Right ventricle myocardium inferior (tissue), 1 donor: Measurements from ENCODE around the gene P4HB. TPM values are rescaled to one million over a fixed set of nuclear protein-coding genes. Genes with fewer than 3 reads are reported as not detected.

Source experiments
- ATAC-seq: fragments of 200-7000 bp; cut with Tn5 transposase; one replicate; pipeline ENCODE4 v1.9.1; 2020; ENCODE audit warnings: mild to moderate bottlenecking, moderate library complexity
- DNase-seq: peaks from one replicate; pipeline ENCODE4 v3.0.0; 2021; ENCODE audit errors: missing footprints
- intact Hi-C: fragments of 100-400 bp; cut with DNase I; formaldehyde crosslinking; loops from one replicate; pipeline ENCODE4 v1.11.0; 2022
- total RNA-seq: library from RNA; stranded (reverse); fragmentation: NEBNext Ultra II Directional; extraction: Animal tissue kit (Norgen Biotek cat#: 25700); gene quantifications from one replicate; pipeline ENCODE4 v1.2.1, GENCODE V29; 2021
- donor health status: DM: no; HTN: yes; CAD: no; lungs with severe emphysema.

Gene P4HB
- total RNA-seq, 1 donor from 2014 or later = 355 TPM

DNA sequence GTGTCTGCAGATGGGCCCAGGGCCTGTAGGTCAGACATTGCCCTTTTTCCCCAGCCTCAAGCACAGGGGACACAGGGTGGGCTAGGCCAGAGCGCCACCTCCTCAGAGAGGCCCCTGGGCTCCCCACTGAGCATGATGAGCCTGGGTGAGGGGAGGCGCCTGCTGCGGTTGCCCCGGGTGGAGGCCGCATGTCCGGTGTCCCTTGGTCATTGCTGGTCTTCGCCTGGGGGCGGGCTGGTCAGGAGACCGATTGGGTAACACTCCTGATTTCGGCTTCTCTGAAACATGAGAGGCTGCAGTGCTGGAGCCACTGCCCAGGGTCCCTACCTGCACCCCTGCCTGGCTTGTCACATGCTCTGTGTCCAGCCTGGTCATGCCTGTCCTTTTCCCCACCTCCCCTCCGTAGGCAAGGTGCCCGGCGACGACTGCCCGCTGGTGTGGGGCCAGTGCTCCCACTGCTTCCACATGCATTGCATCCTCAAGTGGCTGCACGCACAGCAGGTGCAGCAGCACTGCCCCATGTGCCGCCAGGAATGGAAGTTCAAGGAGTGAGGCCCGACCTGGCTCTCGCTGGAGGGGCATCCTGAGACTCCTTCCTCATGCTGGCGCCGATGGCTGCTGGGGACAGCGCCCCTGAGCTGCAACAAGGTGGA lies 39.3 kb upstream of the P4HB start:
- no peak for DNase-seq
- ATAC-seq = no peak
- intact Hi-C loops = no loop called here

GRCh38 chr17:81898885-81899284 lies 38.5 kb upstream of the P4HB start:
- ATAC-seq = no peak
- DNase-seq = no peak
- intact Hi-C loops = no loop called here

DNA sequence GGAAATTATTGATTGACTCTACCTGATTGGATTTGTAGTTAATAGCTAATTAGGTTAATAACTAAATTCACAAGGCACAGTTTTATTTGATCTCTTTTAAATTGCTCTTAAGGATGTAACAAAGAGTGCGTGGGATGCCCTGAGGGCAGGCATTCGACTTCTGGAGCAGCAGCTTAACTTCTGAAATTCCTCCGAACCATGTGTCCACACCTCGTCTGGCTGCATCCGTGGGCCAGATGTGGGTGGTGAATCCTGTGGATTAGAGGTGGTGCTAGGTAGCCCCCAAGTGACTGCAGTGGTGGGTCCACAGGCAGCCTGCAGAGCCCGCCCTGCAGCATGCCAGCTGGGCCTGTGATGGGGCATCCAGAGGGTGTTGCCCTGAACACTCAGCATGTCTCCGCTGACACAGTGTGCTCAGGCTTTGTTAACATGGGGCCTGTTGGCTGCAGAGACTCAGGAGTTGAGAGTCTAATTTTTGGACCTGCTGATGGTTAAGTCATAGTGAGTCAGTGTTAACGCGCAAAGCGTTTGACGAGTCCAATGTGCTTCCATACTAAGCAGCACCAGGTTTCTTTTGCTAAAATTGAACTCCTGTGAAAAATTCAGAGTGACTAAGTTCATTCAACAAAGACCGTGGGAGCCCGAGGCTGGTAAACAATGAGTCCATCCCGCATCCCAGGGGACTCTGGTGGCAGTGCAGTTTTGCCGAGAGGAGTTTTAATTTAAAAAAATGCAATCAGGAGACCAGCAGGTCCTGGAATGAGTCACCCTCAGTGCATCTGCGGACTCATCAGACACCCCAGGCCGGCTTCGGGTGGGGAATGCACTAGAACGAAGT lies 37.9 kb upstream of the P4HB start:
- intact Hi-C loops = no loop called here
- DNase-seq (no peak), ATAC-seq (no peak)

DNA sequence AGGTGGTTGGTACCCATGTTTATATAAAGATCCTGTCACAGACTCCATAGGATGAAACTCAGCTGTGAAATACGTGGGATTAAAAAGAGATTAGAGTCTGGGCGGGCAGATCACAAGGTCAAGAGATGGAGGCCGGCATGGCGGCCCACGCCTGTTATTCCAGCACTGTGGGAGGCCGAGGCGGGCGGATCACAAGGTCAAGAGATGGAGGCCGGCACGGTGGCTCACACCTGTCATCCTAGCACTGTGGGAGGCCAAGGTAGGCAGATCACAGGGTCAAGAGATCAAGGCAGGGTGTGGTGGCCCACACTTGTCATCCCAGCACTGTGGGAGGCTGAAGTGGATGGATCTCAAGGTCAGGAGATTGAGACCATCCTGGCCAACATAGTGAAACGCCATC lies 35.1 kb upstream of the P4HB start:
- intact Hi-C loops = no loop called here
- DNase-seq (no peak), ATAC-seq (no peak)

- DNase-seq = no peak
- no peak for ATAC-seq
- intact Hi-C loops = no loop called here
These were observed 30.9 kb upstream of the P4HB start for GRCh38 chr17:81891303-81891552.

GRCh38 chr17:81890447-81891302 lies 30.3 kb upstream of the P4HB start:
- DNase-seq (no peak), ATAC-seq (no peak)
- intact Hi-C loops = no loop called here

DNA sequence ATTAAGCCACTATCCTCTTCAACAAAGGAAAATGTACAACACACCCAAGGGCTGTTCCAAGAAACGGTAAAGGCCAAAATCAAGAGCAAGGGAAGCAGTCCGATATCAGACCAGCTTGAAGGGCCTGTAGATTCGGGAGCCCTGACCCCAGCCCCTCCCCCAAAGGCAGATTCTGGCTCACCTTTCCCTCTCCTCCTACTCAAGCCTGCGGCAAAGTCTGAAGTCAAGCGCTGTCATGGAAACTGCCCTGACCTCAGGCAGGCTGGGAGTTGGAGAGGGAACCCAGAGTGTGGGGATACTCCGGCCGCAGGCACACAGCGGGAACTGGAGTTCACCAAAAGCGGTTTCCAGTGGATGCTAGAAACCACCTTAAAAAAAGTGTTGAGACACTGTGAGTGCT lies 29.3 kb upstream of the P4HB start:
- intact Hi-C loops = no loop called here
- DNase-seq (no peak), ATAC-seq (no peak)

- DNase-seq = no peak
- ATAC-seq = no peak
- intact Hi-C loops = no loop called here
These were observed 28.8 kb upstream of the P4HB start for GRCh38 chr17:81888988-81889595.

- DNase-seq (no peak), ATAC-seq (no peak)
- intact Hi-C loops = no loop called here
These were observed 28.0 kb upstream of the P4HB start for GRCh38 chr17:81888105-81888987.

DNA sequence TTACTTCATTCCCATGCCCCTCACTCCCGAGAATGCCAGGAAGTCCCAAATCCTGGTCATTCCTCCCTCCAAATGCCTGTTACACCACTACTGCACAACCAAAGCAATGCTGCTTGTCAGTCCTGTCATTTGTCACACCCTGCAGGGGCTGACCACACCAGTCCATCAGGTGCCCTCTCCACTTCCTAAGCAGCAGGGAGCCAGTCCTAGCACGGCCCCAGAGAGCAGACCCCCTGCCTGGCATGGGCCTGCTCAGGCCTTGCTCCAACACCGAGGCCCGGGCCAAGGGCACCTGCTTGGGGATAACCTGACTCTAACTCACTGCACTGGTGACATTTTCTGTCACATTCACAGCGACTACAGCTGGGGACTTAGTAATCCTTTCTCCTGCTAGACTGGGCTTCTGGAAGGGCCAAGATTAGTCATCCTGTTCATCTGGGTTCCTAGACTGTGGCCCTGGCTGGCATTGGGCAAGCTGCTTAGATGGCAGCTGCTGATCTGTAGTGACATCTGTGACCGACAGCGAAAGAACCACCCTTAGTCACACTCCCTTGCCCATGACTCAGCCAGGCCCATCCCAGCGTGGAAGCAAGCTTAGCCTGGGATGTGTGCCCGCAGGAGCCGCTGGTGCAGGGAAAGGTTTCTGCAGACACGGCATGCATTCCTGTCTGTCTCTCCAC lies 25.7 kb upstream of the P4HB start:
- intact Hi-C loops = no loop called here
- DNase-seq (no peak), ATAC-seq (no peak)

DNA sequence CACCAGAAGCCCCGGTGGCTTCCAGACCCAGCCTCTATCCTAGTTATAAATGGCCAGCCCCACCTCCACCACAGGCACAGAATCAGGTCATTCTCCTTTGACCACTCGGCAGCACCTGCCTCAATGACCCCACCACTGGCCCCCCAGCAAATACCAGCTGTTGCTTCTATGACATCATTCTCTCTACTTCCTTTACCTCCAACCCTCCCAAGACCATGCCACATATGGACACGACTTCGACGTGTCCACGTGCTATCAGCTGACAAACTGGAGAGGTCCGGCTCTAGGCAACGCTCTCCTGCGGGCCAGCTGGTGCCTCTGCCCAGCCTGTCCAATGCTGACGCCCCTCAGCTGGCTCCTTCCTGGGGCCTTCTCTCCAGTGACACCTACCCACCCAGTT lies 25.1 kb upstream of the P4HB start:
- ATAC-seq (no peak), DNase-seq (no peak)
- intact Hi-C loops = no loop called here

- intact Hi-C loops = no loop called here
- DNase-seq (no peak), ATAC-seq (no peak)
These were observed 24.6 kb upstream of the P4HB start for GRCh38 chr17:81884968-81885367.

DNA sequence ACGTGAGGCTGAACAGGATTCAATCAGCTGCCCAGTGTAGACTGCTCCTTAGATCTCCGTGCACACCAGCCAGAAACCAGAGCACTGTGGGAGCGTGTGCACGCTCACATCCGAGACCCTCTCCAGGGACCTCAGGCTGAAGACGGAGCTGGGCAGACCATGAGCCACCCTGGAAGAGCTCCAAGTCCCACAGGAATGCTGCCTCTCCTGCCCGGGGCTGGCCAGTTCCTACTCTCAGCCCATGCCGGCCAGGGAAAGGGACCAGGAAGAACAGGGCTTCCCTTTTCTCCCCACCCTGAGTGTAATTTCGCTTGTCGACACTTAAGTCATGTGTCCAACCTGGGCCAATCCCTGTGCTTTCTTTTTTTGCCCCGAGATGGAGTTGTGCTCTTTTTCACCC lies 24.2 kb upstream of the P4HB start:
- intact Hi-C loops = no loop called here
- ATAC-seq (no peak), DNase-seq (no peak)

DNA sequence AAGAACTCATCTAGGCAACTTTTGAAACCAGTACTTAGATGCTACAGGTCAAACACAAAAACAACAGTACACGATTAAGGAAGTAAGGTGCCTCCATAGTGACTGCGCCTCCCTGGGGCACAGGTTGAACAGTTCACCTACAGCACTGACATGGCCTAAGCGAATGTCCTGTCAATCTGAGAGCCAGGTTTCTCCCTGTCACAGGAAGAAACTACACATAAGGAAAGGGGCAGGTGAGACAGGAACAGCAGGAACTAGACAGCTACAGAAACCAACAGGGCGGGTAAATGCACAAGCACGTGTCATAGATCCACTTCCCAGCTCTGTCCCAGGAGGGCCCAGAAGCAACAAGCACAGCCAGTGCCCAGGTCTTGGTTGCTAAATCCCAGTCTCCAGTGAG lies 18.8 kb upstream of the P4HB start:
- DNase-seq (no peak), ATAC-seq (no peak)
- intact Hi-C loops = no loop called here

DNA sequence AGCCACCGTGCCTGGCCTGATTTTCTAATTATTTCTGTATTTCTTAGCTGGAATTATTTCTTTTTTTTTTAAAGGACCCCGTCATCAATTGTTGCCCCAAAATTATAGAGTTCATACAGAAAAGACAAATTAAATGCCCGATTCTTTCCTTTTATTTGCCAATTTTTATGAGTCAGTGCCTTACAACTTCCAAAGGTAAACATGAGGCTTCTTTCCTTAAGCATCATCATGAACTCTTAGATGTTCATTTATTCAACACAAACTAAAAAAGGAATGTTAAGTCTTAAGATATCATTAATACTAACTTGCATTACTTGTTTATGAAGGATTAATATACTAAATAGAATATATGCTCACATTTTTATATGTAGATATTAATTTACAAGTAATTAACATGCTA lies 18.0 kb upstream of the P4HB start:
- no peak for DNase-seq
- intact Hi-C loops = no loop called here
- no peak for ATAC-seq

DNA sequence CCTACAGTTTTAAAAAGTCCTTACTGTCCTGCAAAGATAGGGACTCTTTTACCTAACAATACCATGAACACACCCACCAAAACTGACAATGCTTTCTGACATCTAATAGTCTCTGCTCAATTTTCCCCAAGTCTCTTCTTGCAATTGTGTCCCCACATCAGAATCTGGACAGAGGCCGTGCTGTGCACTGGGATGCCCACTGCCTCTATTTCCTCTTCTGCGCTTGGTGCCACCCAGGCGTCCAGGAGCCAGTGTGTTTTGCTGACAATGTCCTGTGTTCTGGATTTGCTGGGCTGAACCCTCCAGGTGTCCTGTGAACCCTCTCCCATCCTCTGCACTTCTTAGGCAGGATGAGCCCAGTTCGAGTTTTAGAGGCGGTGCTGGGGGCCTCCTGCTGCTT lies 17.2 kb upstream of the P4HB start:
- ATAC-seq = no peak
- no peak for DNase-seq

DNA sequence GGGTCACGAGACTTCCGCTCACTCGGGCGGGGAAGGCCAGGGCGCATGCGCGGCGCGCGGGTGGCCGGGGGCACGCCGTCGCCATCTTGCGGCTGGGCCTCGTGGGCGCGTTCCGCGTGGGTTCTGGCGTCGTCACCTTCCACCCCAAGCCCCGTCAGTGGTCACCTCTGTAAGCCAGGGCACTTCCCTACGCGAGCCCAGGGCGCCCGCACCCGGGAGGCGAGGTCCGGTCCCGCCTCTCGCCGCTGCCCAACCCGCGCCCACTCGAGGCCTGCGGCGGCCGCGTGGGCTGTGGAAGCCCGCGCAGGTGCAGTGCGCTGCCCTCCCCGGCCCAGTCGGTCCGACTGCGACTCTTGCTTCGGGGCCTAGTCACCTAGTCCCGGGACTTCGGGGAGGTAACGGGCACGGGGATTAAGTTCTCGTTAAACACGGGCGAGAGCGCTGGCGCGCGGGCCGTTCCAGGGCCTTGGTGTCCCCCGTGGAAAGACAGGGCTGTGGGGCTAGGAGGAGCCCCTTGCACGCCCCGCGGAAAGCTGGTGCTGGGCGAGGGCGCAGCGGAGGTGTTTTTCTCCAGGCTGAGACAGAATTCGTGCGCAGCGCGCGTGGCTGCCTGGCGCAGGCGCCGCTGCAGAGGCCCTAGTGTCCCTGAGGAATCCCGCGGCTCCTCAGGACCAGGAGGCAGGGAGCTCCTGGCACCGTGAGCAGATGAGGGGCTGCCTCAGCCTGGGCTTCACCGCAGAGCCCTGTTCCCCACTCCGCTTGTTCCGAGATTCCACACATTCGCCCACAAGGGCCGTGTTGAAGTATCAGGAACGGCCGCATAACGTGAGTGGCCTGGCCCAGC lies 11.3 kb upstream of the P4HB start:
- ATAC-seq = peak; percentile 44
- peak; percentile 97 for DNase-seq
- intact Hi-C loops = no loop called here

More for the DNA sequence above, 17.2 kb upstream of the P4HB start:
- intact Hi-C loops = no loop called here
